Lung (tissue), 12 donors: ENCODE results near the gene CLCA1. TPM values are rescaled to one million over a fixed set of nuclear protein-coding genes. Genes with fewer than 3 reads are reported as not detected.

ENCODE experiments used
- ATAC-seq: fragments of 200-7000 bp; cut with Tn5 transposase; one replicate; pipeline ENCODE4 v1.9.1; 2020; ENCODE audit warnings: moderate number of reproducible peaks; ENCODE audit not compliant: insufficient read depth, low FRiP score
- DNase-seq, 3 donors: peaks; one replicate each; pipeline ENCODE4 v3.0.0-alpha.2; 2013 to 2017
- H3K27ac ChIP-seq, 2 donors: one replicate each; pipeline ENCODE4 v1.5.1; 2013; ENCODE audit warnings: mild to moderate bottlenecking in 2 of 2, moderate library complexity in 2 of 2, control low read depth in 1 of 2, inconsistent platforms in 1 of 2, low read depth in 1 of 2, low read length in 1 of 2
- H3K27me3 ChIP-seq, 3 donors: one replicate each; pipeline ENCODE4 v1.5.1; 2013; ENCODE audit warnings: low read length in 2 of 3; ENCODE audit not compliant: control insufficient read depth in 3 of 3, insufficient read depth in 3 of 3
- H3K36me3 ChIP-seq, 4 donors: one replicate each; pipeline ENCODE4 v1.5.1; 2013; ENCODE audit warnings: low read length in 4 of 4, mild to moderate bottlenecking in 1 of 4, moderate library complexity in 1 of 4; ENCODE audit not compliant: control insufficient read depth in 4 of 4, insufficient read depth in 4 of 4
- H3K4me1 ChIP-seq, 5 donors: one replicate each; pipeline ENCODE4 v1.5.1; 2013; ENCODE audit warnings: low read length in 5 of 5, mild to moderate bottlenecking in 2 of 5, moderate library complexity in 1 of 5; ENCODE audit not compliant: control insufficient read depth in 5 of 5, insufficient read depth in 5 of 5
- H3K4me3 ChIP-seq: one replicate; pipeline ENCODE4 v1.5.1; 2013; ENCODE audit warnings: mild to moderate bottlenecking, control low read depth, moderate library complexity
- H3K9ac ChIP-seq, 2 donors: one replicate each; pipeline ENCODE4 v1.5.1; 2013; ENCODE audit warnings: low read length in 2 of 2, control low read depth in 1 of 2; ENCODE audit not compliant: insufficient read depth in 1 of 2
- H3K9me3 ChIP-seq, 4 donors: one replicate each; pipeline ENCODE4 v1.5.1; 2013; ENCODE audit warnings: low read length in 3 of 4, mild to moderate bottlenecking in 1 of 4, moderate library complexity in 1 of 4; ENCODE audit not compliant: control insufficient read depth in 4 of 4, insufficient read depth in 3 of 4
- WGBS, 2 donors: extraction: QIAGEN DNeasy Blood & Tissue Kit; methylation state at CpG; one replicate each; pipeline ENCODE4 v1.1.7; 2013; 5-methylcytosine and 5-hydroxymethylcytosine counted together
- polyA plus RNA-seq, 2 donors: library from polyadenylated mRNA; stranded (reverse); fragments of 200-250 nt; gene quantifications; one replicate each; pipeline ENCODE4 v1.2.1, GENCODE V29; 2013
- total RNA-seq, 2 donors: library from RNA; depleted of rRNA in 1 of 2; stranded (reverse); fragments of >200 nt in 1 of 2; gene quantifications; one replicate each; pipeline ENCODE4 v1.2.1, GENCODE V29; 2014 to 2021
- TF ChIP-seq, protein P1 (sequence below): IDR thresholded peaks from 2 replicates; pipeline ENCODE4 v1.5.1; 2012; ENCODE audit warnings: mild to moderate bottlenecking; ENCODE audit errors: control extremely low read depth, extremely low read depth
- donor health status: control.
- donor health status: control.
- donor health status: Bipolar disorder and iron deficiency.
- donor health status: healthy.
- donor health status: DM: yes; HTN: yes; CAD: no.

CLCA1 gene
- total and polyA plus RNA-seq, 4 donors = 0.12 to 0.15 TPM; not detected in 2

DNA sequence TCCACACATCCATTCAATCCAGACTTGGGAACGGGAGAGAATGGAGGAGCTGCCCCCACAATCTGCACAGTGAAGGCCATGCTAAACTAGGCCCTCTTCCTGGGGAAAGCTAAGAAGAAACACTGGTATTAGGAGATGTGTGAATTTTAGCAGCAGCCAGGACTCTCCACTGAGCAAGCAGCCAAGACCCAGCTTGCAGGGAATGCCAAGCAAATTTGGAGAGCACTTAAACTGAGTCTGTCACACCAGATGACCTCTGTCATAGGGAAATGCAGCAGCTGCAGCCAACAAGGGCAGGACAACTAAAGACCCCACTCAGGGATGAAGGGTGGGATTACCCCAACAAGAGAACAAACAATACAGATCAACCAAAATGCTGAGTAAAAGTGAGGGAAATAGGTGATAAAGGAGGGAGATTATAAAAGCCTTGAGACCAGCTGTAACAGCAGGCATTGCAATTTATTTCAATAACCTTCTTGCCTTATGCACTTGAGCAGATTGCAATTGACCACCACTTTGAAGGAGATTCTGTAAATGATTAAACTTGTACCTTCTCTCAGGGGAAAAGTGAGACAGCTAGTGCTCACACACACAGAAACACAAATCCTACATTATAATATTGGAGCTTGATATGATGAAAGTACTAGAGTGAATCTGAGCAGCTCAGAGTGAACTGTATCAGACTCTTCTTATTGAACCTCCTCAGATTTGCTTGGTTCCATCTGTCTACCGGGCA lies 2.5 kb upstream of the CLCA1 start:
- no peak overlapping the region for H3K9ac ChIP-seq
- ATAC-seq = peak; percentile 44
- H3K27ac ChIP-seq = no peak overlapping the region
- no peak overlapping the region for H3K4me3 ChIP-seq
- peak in 1 of 3 donors; percentile 29 for DNase-seq
- no peaks in the 10 kb centered on the region for H3K27me3 ChIP-seq
- 88% methylated on average over 2 of the region's 2 CpGs for WGBS, 2 donors
- TF ChIP-seq, protein P1, sequence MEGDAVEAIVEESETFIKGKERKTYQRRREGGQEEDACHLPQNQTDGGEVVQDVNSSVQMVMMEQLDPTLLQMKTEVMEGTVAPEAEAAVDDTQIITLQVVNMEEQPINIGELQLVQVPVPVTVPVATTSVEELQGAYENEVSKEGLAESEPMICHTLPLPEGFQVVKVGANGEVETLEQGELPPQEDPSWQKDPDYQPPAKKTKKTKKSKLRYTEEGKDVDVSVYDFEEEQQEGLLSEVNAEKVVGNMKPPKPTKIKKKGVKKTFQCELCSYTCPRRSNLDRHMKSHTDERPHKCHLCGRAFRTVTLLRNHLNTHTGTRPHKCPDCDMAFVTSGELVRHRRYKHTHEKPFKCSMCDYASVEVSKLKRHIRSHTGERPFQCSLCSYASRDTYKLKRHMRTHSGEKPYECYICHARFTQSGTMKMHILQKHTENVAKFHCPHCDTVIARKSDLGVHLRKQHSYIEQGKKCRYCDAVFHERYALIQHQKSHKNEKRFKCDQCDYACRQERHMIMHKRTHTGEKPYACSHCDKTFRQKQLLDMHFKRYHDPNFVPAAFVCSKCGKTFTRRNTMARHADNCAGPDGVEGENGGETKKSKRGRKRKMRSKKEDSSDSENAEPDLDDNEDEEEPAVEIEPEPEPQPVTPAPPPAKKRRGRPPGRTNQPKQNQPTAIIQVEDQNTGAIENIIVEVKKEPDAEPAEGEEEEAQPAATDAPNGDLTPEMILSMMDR = no peak
- no peaks in the 10 kb centered on the region for H3K9me3 ChIP-seq
- no peaks in the 10 kb centered on the region for H3K36me3 ChIP-seq
- H3K4me1 ChIP-seq = peaks cover 0 to 6% (median 0%) of the 10 kb centered on the region in 5 donors

DNA sequence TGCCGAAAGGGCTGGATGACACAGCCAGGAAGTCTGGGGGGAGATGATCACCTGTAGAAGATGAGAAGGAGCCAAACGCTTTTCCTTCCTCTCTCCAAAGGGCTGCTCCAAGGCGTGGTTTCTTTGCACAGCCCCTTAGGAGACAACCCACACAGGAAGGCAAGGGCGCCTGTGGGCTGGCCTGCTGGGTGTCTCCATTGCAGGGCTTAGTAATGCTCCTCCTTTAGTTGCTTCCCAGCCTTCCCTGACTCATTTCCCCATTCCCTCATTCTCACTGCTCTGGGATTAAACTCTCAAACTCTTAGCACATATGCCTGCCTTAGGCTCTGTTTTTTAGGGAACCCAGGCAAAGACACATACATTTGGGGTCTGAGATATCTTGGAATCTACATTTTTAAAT lies 1.7 kb upstream of the CLCA1 start:
- WGBS, 2 donors = 36 to 72% methylated on average over 4 of the region's 4 CpGs
- Histone ChIP-seq H3K27me3 (no peaks in the 10 kb centered on the region), H3K9ac (no peak overlapping the region), H3K4me1 (peaks cover 0 to 7% (median 0%) of the 10 kb centered on the region in 5 donors), H3K27ac (no peak overlapping the region), H3K9me3 (no peaks in the 10 kb centered on the region), H3K4me3 (no peak overlapping the region), H3K36me3 (no peaks in the 10 kb centered on the region)
- ATAC-seq (no peak), DNase-seq (no peak)
- TF ChIP-seq, protein P1 = no peak

DNA sequence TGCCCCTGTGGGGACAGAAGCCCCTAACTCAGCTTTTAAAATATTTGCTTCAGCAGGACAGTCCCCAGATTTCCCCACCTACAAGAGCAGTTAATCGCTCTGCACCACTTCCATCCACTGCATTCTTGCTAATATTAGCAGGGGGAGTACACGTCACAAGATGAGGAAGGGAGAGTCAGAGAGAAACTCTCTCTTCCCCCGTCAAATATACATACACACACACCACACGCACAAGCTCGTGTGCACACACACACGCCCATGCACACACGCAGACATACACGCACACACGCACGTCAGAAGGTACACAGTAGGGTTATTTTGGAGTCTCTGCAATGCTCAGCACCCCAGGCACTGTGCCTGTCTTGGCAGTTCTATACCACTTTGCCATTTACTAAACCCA lies 2.1 kb downstream of the CLCA1 start:
- TF ChIP-seq, protein P1 = no peak
- H3K9me3 ChIP-seq = no peaks in the 10 kb centered on the region
- H3K9ac ChIP-seq = no peak overlapping the region
- no peak for ATAC-seq
- H3K4me1 ChIP-seq = peaks cover 0 to 8% (median 0%) of the 10 kb centered on the region in 5 donors
- no peak overlapping the region for H3K27ac ChIP-seq
- no peaks in the 10 kb centered on the region for H3K36me3 ChIP-seq
- no peak for DNase-seq
- H3K27me3 ChIP-seq = no peaks in the 10 kb centered on the region
- H3K4me3 ChIP-seq = no peak overlapping the region
- WGBS, 2 donors = 91 to 98% methylated on average over 10 of the region's 10 CpGs

DNA sequence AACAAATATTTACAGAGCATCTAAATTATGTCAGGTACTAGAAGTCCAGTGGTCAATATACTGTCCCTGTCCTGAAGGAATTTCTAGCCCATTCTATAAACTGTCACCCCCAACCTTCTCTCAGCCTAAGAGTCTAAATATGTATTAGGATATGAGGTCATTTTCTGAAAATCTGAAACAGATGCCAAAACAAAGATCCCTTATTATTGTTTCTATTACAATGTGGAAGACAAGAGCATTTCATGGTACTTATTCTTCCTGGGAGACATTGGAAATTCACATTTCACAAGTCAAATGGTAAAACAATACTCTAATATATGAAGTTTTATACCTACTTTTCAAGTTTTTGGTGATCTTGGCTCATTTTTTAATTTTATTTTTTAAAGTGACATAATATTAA lies 2.6 kb downstream of the CLCA1 start:
- no peak overlapping the region for H3K27ac ChIP-seq
- H3K9me3 ChIP-seq = no peaks in the 10 kb centered on the region
- H3K4me1 ChIP-seq = peaks cover 0 to 6% (median 0%) of the 10 kb centered on the region in 5 donors
- no peak for DNase-seq
- no peaks in the 10 kb centered on the region for H3K27me3 ChIP-seq
- TF ChIP-seq, protein P1 = no peak
- no peak overlapping the region for H3K4me3 ChIP-seq
- ATAC-seq = no peak
- H3K9ac ChIP-seq = no peak overlapping the region
- no peaks in the 10 kb centered on the region for H3K36me3 ChIP-seq
